ENCODE measurements around the gene ANO10.
"Not testable (repeated sequence)": the region's sequence is repeated elsewhere in the genome, so short reads cannot be mapped to it uniquely, and the experiment has no call there.

Gene ANO10

DNA sequence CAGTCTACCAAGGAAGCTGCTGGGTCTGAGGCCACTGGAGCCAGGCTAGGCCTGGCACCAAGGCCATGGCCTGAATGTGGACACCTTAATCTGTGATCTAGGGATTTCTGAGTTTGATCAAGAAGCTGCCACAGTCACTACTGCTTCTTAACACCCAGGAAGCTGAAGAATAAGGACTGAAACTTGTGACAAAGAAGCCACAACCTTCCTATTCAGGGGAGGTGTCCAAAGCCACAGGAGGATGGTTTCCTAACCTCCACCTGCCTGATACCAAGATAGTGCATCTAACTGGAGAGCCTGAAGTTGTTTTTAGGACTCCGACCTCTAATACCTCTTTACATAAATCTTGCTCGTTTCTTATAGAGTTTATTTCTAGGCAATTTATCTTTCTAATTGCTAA, 5.5 kb upstream of the ANO10 start:
- DNase-seq = peak; percentile 3

DNA sequence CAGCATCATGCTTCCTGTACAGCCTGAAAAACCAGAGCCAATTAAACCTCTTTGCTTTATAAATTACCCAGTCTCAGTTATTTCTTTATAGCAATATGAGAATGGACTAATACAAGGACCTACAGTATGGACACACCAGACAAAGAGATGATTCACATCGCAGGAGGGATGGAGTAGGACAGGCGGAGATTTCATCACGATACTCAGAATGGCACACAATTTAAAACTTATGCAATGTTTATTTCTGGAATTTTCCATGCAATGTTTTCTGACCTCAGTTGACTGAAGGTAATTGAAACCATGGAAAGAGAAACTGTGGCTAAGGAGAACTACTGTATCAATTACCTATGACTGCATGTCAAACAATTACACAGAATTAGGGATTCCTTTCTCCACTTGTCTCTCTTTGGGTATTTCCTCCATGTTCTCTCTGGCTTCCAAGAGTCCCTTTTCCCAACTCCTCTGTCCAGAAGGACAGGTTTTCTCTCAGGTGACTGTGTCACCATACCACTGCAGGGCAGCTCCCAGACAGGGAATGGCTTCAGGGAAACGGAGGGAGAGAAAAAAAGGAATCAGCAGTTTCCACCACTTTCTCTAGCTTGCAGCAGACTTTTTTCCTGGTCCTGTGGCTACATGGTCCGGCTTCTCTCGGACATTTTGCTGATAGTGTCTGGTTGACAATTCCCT, 3.0 kb upstream of the ANO10 start:
- DNase-seq = no peak

GRCh38 chr3:43620831-43621655, 768 bp downstream of the ANO10 start:
- DNase-seq = no peak

- no peak for DNase-seq
Measured at GRCh38 chr3:43619588-43619987, 2.2 kb downstream of the ANO10 start.

DNA sequence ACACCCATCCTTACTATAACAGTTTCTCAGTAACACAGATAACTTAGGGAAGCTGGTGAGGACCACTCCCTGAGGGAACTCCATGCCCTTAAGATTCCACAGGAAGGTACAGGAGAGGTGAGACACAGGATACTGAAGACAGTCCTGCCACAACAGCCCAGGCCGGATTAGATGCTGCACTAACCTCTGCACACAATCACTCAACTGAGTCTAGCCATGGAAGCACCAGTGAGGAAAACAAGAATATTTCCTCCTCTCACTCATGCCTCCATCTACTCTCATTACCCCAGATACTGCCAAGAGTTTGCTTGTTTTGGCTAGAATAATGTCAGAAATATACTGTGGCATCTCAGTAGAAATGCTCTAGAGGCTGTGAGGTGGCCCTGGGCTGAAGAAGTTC, 3.7 kb downstream of the ANO10 start:
- DNase-seq = no peak

- no peak for DNase-seq
Measured at GRCh38 chr3:43616034-43616433, 5.8 kb downstream of the ANO10 start.

- no peak for DNase-seq
Measured at GRCh38 chr3:43615133-43615532, 6.7 kb downstream of the ANO10 start.

DNA sequence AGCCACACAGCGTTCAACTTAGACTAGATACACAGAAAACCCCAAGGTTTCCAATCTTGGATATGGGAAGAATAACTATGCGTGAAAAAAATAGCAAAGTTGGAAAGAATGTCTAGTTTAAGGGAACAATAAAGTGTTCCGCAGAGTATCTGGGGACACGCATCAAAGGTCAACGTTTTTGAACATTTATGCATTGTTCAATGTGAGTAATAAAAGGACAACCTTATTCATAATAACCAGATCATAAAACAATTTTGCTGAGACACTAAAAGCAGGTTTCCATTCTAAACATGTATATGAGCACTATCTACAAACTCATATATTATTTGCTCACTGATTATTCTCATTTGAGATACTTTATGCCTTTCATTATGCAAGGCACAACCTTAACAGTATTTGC, 7.8 kb downstream of the ANO10 start:
- DNase-seq = no peak

DNA sequence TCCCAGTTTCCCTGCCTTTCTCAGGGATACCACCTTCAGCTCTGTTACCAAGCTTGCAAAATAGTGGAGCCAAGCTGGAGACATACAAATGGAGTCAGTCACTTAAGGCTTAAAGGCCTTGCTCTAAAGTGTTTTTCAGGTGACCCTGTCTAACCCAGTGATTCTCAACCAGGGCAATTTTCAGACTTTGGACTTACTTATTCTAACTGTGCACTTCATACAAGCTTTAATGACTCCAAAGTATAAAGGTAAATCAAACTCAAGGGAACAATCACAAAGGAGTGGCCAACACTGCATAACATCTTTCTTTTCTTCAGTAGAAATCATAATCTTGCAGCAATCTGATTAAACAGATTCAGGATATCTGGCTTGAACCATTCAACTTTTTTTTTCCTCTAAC, 9.4 kb downstream of the ANO10 start:
- DNase-seq = no peak

- no peak for DNase-seq
Measured at GRCh38 chr3:43609406-43609805, 12.4 kb downstream of the ANO10 start.

DNA sequence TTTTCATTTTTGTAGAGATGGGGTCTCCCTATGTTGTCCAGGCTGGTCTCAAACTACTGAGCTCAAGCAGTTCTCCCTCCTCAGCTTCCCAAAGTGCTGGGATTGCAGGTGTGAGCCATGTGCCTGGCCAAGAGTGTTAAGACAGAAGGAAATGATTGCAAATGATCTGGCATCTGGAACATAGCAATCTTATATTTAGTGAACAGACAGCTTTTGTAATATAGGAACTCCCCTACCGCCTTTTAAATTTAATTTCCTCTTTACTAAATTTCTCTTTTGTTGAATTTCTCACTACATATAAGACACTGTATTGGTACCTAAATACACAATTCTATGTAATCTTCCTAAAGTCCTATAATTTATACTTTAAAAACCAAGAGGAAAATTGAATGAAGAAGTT, 13.1 kb downstream of the ANO10 start:
- no peak for DNase-seq

DNA sequence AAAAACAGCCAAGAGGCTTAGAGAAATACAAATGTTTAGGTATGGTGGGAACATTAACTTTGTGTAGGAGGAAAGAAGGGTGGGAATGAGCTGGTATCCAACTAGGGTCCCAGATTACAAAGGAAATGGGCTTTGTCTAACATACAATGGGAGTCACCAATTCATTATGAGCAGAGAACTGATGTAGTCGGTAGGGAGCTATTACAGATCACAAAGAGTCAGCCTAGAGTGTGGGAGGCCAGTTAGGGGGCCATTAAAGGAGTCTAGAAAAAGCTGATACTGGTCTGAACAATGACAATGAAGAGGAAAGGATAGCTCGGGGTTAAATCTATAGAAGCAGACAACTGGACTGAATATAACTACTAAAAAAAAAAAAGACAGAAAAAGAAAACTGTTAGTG, 15.5 kb downstream of the ANO10 start:
- no peak for DNase-seq

GRCh38 chr3:43599959-43600358, 21.9 kb downstream of the ANO10 start:
- DNase-seq = not testable (repeated sequence)

DNA sequence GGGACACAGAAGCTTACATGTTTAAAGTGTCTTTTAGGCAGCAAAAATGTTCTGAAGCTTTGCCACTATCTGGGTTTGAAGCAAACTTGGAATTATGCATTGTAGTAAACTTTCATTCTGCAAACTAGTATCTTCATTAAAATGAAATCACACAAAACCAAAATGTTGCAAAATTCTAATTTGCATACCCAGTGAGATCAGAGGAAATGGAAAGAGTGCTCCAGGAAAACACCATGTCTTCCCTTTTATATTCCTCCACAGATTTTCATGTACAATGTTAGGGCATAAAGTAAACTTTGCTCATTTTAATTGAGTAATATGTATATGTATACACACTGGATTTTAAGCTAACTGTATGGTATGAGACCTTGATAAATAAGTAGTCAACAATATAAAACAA, 23.9 kb downstream of the ANO10 start:
- DNase-seq = no peak

DNA sequence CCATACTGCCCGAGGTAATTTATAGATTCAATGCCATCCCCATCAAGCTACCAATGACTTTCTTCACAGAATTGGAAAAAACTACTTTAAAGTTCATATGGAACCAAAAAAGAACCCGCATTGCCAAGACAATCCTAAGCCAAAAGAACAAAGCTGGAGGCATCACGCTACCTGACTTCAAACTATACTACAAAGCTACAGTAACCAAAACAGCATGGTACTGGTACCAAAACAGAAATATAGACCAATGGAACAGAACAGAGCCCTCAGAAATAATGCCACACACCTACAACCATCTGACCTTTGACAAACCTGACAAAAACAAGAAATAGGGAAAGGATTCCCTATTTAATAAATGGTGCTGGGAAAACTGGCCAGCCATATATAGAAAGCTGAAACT, 25.6 kb downstream of the ANO10 start:
- not testable (repeated sequence) for DNase-seq

DNA sequence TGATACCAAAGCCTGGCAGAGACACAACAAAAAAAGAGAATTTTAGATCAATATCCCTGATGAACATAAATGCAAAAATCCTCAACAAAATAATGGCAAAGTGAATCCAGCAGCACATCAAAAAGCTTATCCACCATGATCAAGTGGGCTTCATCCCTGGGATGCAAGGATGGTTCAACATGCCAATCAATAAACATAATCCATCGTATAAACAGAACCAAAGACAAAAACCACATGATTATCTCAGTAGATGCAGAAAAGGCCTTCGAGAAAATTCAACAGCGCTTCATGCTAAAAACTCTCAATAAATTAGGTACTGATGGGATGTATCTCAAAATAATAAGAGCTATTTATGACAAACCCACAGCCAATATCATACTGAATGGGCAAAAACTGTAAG, 26.5 kb downstream of the ANO10 start:
- DNase-seq = not testable (repeated sequence)

- DNase-seq = not testable (repeated sequence)
Measured at GRCh38 chr3:43593588-43593987, 28.2 kb downstream of the ANO10 start.

GRCh38 chr3:43591866-43592265, 29.9 kb downstream of the ANO10 start:
- not testable (repeated sequence) for DNase-seq

DNA sequence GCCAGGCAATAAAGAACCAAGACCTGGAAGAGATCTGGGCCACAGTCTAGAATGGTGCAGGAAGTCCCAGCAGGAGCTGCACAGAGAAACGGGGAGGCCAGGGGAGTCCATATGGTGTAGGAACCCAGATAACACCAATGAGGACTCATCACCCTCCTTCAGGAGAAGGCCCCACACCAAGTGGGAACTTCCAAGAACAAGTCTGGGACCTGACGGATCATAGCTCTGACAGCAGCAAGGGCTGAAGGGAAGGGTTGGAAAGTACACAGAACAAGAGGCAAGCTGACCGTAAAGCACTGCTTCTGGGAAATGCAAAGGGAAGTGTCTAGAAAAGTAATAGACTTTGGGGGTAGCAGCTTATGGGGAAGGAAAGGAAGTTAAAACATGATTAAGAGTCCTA, 34.5 kb downstream of the ANO10 start:
- DNase-seq = no peak

GRCh38 chr3:43584043-43584826, 37.6 kb downstream of the ANO10 start:
- DNase-seq = no peak

- DNase-seq = no peak
Measured at GRCh38 chr3:43583481-43583880, 38.3 kb downstream of the ANO10 start.

DNA sequence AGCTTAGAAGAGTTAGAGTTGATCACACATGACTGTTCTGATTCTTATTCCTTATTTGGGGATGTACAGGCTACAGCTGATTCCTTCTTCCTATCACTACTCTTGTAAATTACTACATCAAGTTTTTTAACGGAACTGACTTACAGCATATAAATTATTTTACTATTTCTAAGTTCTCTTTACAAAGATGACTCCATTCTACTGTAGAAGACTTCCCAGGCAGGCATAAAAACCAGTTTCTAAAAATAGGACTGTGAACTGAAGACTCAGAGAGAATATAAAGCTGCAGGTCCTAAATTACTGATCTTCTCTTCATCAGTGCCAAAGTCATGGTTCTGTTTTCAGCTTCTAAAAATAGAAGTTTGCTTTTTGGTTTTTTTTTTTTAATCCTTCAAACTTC, 38.9 kb downstream of the ANO10 start:
- DNase-seq = no peak

- DNase-seq = no peak
Measured at GRCh38 chr3:43581343-43581742, 40.5 kb downstream of the ANO10 start.

- DNase-seq = no peak
Measured at GRCh38 chr3:43580181-43580580, 41.6 kb downstream of the ANO10 start.

Measured in CD4-positive, alpha-beta T cell treated with Interleukin-21 for 1 hour (primary cell).